ENCODE measurements around the gene GRIK3.

DNA sequence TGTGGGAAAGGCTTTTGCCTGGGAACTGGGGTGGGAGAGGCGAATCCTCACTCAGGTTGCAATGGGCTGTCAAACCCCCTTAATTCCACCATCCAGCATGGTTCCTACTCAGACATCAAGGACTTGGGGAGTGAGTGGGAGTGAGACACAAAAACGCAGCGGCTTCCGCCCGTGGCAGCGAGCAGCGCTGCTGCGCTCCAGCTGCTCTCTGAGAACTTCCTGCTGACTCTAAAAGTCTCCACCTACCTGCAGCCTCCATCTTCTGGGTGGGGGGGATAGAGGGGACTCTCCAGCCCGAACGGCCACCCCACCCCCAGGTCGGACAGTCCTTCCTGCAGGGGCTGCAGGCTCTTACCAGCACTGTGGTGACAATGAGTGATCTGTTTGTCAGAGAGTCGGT lies 184.4 kb downstream of the GRIK3 start:
- no peak for TF ChIP-seq POLR2A (IDR thresholded peaks at IDR 0.05; ENCODE audit: low read depth, low read length)
- TF ChIP-seq POLR2AphosphoS5 (IDR thresholded peaks at IDR 0.05; ENCODE audit: low read depth, low read length): no peak

All from GM12892 (cell line).